IgD-negative memory B cell (primary cell): ENCODE data around the gene SMPD3. TPM values are rescaled to one million over a fixed set of nuclear protein-coding genes. Genes with fewer than 3 reads are reported as not detected.

Experiments
- H3K27ac Mint-ChIP-seq, 3 donors: one replicate each; pipeline ENCODE4 v1.8.0; 2020 to 2022; ENCODE audit warnings: mild to moderate bottlenecking in 3 of 3, mixed read lengths in 3 of 3, moderate library complexity in 1 of 3
- H3K27me3 Mint-ChIP-seq: one replicate; pipeline ENCODE4 v1.8.0; 2021; ENCODE audit warnings: mixed read lengths
- H3K36me3 Mint-ChIP-seq: one replicate; pipeline ENCODE4 v1.8.0; 2020; ENCODE audit warnings: mild to moderate bottlenecking, mixed read lengths
- H3K4me1 Mint-ChIP-seq, 3 donors: one replicate each; pipeline ENCODE4 v1.8.0; 2020 to 2022; ENCODE audit warnings: mixed read lengths in 3 of 3, mild to moderate bottlenecking in 1 of 3
- H3K4me3 Mint-ChIP-seq, 4 donors: one replicate each; pipeline ENCODE4 v1.8.0; 2020 to 2022; ENCODE audit warnings: mild to moderate bottlenecking in 4 of 4, mixed read lengths in 4 of 4, moderate library complexity in 3 of 4
- H3K9me3 Mint-ChIP-seq, 3 donors: one replicate each; pipeline ENCODE4 v1.8.0; 2020 to 2021; ENCODE audit warnings: mixed read lengths in 3 of 3, mild to moderate bottlenecking in 1 of 3
- polyA plus RNA-seq: library from polyadenylated mRNA; unstranded; fragments of 300-500 nt; fragmentation: Illumina TruSeq; gene quantifications from one replicate; pipeline ENCODE4 v1.2.3, GENCODE V29; 2021

The SMPD3 gene
- polyA plus RNA-seq, 1 donor from 2014 or later = 9.7 TPM

DNA sequence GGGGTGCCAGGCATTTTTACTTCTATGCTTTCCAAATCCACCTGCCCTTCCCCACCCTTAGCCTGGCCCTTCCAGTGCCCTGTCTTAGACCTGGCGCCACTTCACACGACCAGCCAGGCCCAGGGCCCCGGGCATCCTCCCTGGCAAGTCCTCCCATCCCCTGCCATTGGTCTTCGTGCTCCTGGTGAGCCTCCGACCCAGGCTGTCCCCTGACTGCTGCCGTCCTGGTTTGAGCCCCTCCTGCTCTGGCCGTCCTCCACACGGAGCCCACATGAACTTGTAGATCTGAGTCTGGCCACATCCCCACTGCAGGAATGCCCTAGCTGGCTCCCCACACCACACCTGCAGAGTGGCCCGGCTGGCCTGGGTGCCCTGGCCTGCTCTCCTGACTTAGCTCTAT lies 93.5 kb downstream of the SMPD3 start:
- Mint-ChIP-seq H3K9me3 (no peaks in the 10 kb centered on the region), H3K27me3 (no peaks in the 10 kb centered on the region), H3K36me3 (peaks cover 3% of the 10 kb centered on the region), H3K4me3 (no peak overlapping the region), H3K4me1 (peaks cover 4 to 11% (median 10%) of the 10 kb centered on the region in 3 donors), H3K27ac (no peak overlapping the region)

DNA sequence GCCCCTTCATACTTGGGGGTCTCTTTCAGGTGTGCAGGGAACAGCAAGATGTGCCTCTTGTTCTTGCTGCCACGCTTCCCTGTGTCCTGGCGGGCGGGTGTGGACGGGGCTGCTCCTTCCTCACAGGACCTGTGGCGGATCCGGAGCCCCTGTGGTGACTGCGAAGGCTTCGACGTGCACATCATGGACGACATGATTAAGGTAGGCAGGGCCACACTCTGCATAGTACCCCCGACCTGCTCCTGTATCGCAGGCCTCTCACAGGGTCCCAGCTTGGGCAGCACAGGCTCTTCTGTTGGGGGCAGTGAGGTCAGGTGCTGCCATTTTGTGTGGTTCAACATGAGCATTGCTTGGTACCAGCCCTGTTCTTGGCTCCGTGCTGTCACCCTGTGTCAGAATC lies 94.9 kb downstream of the SMPD3 start:
- Mint-ChIP-seq H3K27ac (peak overlapping the region in 1 of 3 donors; percentile 83), H3K36me3 (peaks cover 9% of the 10 kb centered on the region), H3K27me3 (no peaks in the 10 kb centered on the region), H3K4me1 (peaks cover 4 to 13% (median 10%) of the 10 kb centered on the region in 3 donors), H3K4me3 (no peak overlapping the region), H3K9me3 (no peaks in the 10 kb centered on the region)

DNA sequence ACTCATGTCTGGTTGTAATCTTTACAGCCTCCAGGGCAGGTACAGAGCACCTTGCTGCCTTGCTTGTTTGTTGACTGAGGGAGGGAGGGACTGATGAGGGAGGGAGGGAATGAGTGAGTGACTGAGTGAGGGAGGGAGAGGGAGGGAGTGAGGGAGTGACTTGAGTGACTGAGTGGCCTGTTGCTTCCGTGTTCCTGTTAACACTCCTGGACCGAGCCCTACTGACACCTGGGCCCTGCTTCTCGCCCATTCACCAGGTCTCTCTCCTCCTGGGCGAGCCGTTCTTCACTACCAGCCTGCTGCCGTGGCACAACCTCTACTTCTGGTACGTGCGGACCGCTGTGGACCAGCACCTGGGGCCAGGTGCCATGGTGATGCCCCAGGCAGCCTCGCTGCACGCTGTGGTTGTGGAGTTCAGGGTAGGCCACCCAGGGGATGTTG lies 96.3 kb downstream of the SMPD3 start:
- H3K4me3 Mint-ChIP-seq = no peak overlapping the region
- peaks cover 0 to 12% (median 10%) of the 10 kb centered on the region in 3 donors for H3K4me1 Mint-ChIP-seq
- peaks cover 11% of the 10 kb centered on the region for H3K36me3 Mint-ChIP-seq
- no peaks in the 10 kb centered on the region for H3K9me3 Mint-ChIP-seq
- H3K27ac Mint-ChIP-seq = no peak overlapping the region
- no peaks in the 10 kb centered on the region for H3K27me3 Mint-ChIP-seq

DNA sequence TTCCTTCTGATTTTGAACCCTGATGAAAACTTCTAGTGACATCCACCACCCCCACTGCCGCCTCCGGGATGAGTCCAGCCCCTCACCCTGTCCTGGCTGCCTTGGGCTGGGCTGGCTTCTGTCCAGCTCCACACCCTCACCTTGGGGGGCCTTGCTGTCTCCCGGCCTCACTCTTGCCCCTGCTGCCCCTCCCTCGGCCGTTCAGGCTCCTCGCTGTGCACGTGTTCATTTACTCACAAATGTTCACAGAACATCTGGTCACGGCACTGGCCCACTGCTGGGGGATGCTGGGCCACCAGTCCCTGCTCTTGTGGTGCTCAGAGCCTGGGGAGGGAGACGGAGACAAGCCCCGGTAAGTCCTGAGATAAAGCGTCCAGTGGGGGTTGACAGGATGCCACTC lies 96.8 kb downstream of the SMPD3 start:
- no peaks in the 10 kb centered on the region for H3K9me3 Mint-ChIP-seq
- H3K4me1 Mint-ChIP-seq = peaks cover 0 to 7% (median 7%) of the 10 kb centered on the region in 3 donors
- H3K27ac Mint-ChIP-seq = no peak overlapping the region
- H3K27me3 Mint-ChIP-seq = no peaks in the 10 kb centered on the region
- no peak overlapping the region for H3K4me3 Mint-ChIP-seq
- peaks cover 13% of the 10 kb centered on the region for H3K36me3 Mint-ChIP-seq

DNA sequence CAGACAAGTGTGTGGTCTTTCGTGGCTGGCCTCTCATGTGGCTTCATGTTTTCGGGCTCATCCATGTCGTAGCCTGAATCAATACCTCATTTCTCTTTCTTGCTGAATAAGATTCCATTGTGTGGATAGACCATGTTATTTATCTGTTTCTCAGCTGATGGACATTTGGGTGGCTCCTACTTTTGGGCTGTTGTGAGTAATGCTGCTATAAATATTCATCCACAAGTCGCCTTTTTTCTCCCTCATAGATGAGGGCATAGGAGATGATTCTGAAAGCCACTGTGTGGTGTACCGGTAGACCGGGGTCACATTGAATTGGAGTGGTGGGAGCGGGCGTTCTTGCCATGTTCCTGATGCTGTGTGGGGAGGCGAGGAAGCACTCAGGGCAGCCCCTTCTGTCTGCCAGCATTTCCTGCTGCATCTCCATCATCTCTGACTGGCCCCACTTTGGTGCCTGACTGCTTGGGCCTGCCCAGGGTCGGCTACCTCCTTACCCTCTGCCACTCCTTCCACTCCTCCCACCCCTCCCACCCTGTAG lies 97.4 kb downstream of the SMPD3 start:
- no peaks in the 10 kb centered on the region for H3K27me3 Mint-ChIP-seq
- H3K4me1 Mint-ChIP-seq = peaks cover 0 to 7% (median 3%) of the 10 kb centered on the region in 3 donors
- H3K4me3 Mint-ChIP-seq = no peak overlapping the region
- H3K9me3 Mint-ChIP-seq = no peaks in the 10 kb centered on the region
- H3K36me3 Mint-ChIP-seq = peaks cover 13% of the 10 kb centered on the region
- no peak overlapping the region for H3K27ac Mint-ChIP-seq

DNA sequence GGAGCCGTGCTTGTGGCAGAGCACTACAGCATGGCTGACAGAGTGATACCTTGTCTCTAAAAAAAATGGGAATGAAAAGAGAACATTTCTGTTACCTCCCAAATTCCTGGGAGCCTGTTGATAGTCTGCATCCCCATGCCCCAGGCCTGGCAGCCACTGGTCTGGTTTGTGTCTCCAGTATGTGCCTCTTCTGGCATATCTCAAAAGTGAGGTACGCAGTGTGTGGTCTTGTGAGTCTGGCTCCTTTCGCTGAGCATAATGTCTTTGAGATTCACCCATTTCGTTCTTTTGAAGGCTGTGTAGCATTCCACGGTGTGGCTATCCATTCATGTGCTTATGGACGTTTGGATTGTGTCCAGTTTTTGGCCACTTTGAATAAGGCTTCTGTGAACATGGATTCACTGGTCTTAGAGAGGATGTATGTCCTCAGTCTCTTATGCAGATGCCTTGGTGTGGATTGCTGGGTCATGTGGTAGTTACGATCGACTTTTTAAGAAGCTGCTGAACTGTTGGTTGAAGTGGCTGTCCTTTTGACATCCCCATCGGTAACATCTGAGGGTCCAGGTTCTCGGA lies 98.4 kb downstream of the SMPD3 start:
- Mint-ChIP-seq H3K4me3 (peak overlapping the region in 1 of 4 donors; percentile 9), H3K4me1 (peaks cover 0 to 2% (median 1%) of the 10 kb centered on the region in 3 donors), H3K36me3 (peaks cover 13% of the 10 kb centered on the region), H3K27me3 (no peaks in the 10 kb centered on the region), H3K27ac (no peak overlapping the region), H3K9me3 (no peaks in the 10 kb centered on the region)

DNA sequence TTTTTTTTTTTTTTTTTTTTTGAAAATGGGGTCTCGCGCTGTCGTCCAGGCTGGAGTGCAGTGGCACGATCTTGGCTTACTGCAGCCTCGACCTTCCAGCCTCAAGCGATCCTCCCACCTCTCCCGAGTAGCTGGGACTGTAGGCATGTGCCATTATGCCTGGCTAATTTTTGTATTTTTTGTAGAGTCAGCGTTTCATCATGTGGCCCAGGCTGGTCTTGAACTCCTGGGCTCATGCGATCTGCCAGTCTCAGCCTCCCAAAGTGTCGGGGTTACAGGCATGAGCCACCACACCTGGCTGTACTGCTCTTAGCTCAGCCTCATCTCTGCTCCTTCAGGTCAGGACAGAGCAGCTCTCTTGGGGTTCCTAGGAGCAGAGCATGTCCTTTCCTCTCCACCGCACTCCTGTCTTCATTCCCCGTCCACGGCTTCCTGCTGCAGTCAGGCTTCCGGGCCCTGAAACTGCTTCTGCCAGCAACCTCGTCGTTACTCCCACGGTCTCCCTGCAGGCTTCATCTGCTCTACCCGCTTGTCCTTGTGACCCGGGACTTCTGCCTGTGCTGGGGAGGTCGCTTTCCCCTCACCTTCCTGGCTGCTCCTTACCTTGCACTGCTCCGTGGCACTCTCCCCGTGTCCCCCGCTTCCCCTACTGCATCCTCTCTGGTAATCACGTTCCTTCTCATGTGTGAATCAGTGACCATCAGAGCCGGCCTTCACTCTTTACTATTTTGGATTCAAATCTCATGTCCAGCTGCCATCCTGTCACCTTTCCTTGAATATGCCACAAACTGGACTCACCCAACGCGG lies 99.5 kb downstream of the SMPD3 start:
- no peak overlapping the region for H3K4me3 Mint-ChIP-seq
- H3K27ac Mint-ChIP-seq = no peak overlapping the region
- H3K36me3 Mint-ChIP-seq = peaks cover 10% of the 10 kb centered on the region
- no peaks in the 10 kb centered on the region for H3K27me3 Mint-ChIP-seq
- H3K9me3 Mint-ChIP-seq = no peaks in the 10 kb centered on the region
- peaks cover 0 to 2% (median 0%) of the 10 kb centered on the region in 3 donors for H3K4me1 Mint-ChIP-seq

DNA sequence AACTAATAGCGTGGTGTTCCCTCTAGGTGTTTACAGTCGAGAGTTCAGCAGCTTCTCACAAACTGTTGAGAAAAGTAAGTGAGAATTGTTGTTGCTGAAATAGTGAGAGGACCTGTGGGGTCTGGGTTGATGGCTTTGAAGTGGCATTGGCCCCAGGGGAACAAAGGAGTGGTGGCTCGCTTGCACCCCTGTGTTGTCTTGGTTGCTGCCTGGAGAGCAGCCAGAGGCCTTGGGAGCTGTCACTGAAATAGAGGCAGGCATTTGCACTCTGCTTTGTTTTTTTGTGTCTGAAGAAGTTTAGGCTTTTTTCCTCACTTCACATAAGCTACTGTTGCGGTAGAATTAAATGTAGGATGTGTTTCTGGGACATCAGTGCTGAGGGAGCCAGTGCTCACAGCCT lies 100.7 kb downstream of the SMPD3 start:
- Mint-ChIP-seq H3K4me1 (peaks cover 0 to 2% (median 0%) of the 10 kb centered on the region in 3 donors), H3K9me3 (no peaks in the 10 kb centered on the region), H3K4me3 (no peak overlapping the region), H3K36me3 (peaks cover 10% of the 10 kb centered on the region), H3K27me3 (no peaks in the 10 kb centered on the region), H3K27ac (peak overlapping the region in 1 of 3 donors; percentile 88)

DNA sequence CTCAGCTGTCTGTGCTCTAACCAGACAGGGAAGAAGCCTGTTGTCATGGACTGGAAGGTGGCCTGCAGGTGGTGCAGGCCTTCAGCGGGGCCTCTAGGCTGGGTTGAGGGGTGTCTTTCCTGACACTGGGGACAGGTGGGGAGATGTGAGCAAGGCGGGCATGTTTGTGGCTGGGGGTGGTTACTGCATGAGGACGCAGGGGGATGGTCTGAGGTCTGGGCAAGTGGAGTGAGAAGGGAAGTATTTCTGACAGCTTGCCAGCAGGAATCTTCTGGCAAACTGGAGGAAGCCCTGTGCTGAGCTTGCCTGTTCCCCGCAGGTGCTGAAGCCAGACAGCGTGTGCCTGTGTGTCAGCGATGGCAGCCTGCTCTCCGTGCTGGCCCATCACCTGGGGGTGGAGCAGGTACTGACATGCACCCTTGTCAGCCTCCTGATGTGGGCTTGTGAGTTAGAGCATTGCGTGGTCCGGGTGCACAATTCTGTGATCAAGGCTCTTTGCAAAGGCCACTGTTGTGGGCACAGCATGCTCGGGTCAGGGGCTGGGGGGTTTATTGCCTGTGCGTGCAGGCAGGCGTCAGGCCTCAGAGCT lies 101.3 kb downstream of the SMPD3 start:
- Mint-ChIP-seq H3K27ac (peak overlapping the region in 1 of 3 donors; percentile 88), H3K36me3 (peaks cover 10% of the 10 kb centered on the region), H3K4me3 (no peak overlapping the region), H3K4me1 (peaks cover 0 to 2% (median 0%) of the 10 kb centered on the region in 3 donors), H3K27me3 (no peaks in the 10 kb centered on the region), H3K9me3 (no peaks in the 10 kb centered on the region)

DNA sequence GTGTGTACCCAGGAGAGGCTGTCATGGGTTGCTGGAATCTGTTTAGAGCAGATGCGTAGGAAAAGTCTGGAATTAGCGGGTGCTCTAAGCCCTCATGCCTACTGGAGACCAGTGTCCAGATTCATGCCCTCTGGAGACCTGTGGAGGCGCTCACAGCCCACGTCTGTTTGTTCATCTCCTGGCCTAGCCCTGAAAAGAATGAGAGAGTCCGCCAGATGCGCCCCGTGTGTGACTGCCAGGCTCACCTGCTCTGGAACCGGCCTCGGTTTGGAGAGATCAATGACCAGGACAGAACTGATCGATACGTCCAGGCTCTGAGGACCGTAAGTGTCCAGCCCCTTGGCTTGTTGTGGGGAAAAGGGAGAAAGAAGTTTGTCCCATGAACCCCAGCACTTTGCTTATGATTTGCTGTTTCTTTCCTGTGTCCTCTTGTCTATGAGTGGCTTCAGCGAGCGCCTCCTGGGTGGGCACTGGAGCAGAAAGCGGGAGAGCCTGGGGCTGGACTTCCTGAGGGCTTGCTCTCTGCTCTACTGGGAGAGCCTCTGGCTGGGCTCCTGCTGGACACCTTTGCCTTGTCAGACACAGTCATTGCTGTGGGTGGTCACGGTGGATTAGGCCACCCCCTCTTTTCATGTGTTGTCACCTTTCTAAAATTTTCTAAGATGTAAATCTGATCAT lies 102.2 kb downstream of the SMPD3 start:
- Mint-ChIP-seq H3K36me3 (peaks cover 10% of the 10 kb centered on the region), H3K27ac (no peak overlapping the region), H3K27me3 (no peaks in the 10 kb centered on the region), H3K9me3 (no peaks in the 10 kb centered on the region), H3K4me3 (peak overlapping the region in 1 of 4 donors; percentile 54), H3K4me1 (peaks cover 0 to 2% (median 0%) of the 10 kb centered on the region in 3 donors)

DNA sequence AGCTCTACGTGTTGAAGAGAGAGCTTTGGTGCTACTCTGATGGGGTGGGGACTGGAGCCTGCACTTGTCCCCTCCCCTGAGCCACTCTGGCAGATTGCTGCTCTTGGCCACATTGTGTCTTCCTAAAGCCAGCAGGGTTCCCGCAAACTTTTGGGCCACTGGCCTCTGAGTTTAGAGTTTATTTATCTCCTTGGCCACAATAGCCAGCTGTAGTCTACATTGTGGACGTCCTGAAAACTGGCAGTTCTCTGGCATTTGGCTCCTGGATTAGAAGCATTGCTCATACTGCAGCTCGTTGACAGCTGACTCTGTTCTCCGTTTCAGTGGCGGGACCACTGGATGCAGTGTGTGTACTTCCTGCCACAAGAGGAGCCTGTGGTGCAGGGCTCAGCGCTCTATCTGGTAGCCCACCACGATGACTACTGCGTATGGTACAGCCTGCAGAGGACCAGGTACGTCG lies 102.9 kb downstream of the SMPD3 start:
- H3K27ac Mint-ChIP-seq = no peak overlapping the region
- no peaks in the 10 kb centered on the region for H3K27me3 Mint-ChIP-seq
- no peaks in the 10 kb centered on the region for H3K9me3 Mint-ChIP-seq
- H3K36me3 Mint-ChIP-seq = peaks cover 13% of the 10 kb centered on the region
- H3K4me1 Mint-ChIP-seq = peaks cover 0 to 2% (median 2%) of the 10 kb centered on the region in 3 donors
- H3K4me3 Mint-ChIP-seq = peak overlapping the region in 1 of 4 donors; percentile 54

DNA sequence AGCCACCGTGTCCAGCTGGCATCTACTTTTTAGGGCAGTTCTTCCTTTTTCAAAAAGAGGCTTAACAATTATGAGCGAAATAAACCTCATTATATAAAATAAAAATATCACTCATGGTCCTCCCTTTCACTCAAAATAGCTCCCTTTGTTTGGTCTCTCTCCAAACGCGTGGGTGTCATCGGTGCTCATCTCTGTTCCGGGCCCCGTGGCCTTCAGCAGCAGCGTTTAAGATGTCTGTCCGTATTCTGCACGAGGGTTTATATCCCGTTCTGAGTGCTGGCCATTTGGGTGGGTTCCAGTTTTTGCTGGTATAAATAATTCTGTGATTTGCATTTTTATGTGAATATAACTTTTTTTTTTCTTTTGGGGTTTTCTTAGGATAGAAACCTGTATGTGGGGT lies 104.1 kb downstream of the SMPD3 start:
- peaks cover 0 to 2% (median 2%) of the 10 kb centered on the region in 3 donors for H3K4me1 Mint-ChIP-seq
- H3K27ac Mint-ChIP-seq = no peak overlapping the region
- no peaks in the 10 kb centered on the region for H3K9me3 Mint-ChIP-seq
- H3K27me3 Mint-ChIP-seq = no peaks in the 10 kb centered on the region
- H3K4me3 Mint-ChIP-seq = no peak overlapping the region
- peaks cover 12% of the 10 kb centered on the region for H3K36me3 Mint-ChIP-seq

DNA sequence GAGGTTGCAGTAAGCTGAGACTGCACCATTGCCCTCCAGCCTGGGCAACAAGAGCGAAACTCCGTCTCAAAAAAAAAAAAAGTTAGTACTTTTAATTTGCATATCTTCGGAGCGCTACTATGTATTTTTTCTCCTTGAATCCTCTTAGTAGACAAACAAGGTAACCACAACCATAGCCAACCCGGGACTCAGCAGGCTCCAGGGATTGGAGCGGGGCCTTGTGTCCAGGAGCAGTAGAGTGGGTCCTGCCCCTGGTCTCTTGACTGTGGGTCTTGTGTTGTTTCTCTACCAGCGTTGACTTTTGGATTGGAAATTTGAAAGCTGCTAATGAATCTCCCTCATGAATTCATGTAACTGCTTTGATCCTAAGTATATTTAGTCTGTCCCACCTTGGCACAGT lies 105.2 kb downstream of the SMPD3 start:
- Mint-ChIP-seq H3K36me3 (peaks cover 7% of the 10 kb centered on the region), H3K4me1 (peaks cover 0 to 3% (median 0%) of the 10 kb centered on the region in 3 donors), H3K4me3 (no peak overlapping the region), H3K9me3 (no peaks in the 10 kb centered on the region), H3K27ac (peak overlapping the region in 1 of 3 donors; percentile 5), H3K27me3 (no peaks in the 10 kb centered on the region)

DNA sequence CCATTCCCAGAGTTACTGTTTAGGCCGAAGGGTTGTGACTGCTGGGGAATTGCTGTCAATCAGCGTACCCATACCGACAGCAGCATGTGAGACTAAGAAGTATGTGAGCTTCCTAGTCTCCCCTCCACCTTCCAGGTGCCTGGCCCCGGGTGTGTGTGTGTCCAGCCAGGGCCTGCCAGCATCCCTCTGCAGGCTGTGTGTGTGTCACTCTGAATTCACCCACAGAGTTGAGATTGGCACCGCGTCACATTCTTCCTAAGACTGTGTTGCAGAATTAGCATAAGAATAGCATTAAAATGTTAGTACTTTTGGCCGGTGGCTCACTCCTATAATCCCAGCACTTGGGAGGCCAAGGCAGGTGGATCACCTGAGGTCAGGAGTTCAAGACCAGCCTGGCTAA lies 105.7 kb downstream of the SMPD3 start:
- H3K4me1 Mint-ChIP-seq = peaks cover 0 to 3% (median 0%) of the 10 kb centered on the region in 3 donors
- H3K27ac Mint-ChIP-seq = peak overlapping the region in 1 of 3 donors; percentile 31
- no peaks in the 10 kb centered on the region for H3K27me3 Mint-ChIP-seq
- H3K4me3 Mint-ChIP-seq = no peak overlapping the region
- H3K9me3 Mint-ChIP-seq = no peaks in the 10 kb centered on the region
- H3K36me3 Mint-ChIP-seq = peaks cover 10% of the 10 kb centered on the region
